ENCODE data around the gene HNRNPU. TPM values are rescaled to one million over a fixed set of nuclear protein-coding genes. Genes with fewer than 3 reads are reported as not detected.

The HNRNPU gene
- total RNA-seq, result 183 TPM
- long read RNA-seq, full-length matches to known transcripts, result 268 of 311 reads
- long read RNA-seq, partial matches to known transcripts, result 39 of 311 reads
- long read RNA-seq, other reads (novel, unspliced or antisense), result 4 of 311 reads

DNA sequence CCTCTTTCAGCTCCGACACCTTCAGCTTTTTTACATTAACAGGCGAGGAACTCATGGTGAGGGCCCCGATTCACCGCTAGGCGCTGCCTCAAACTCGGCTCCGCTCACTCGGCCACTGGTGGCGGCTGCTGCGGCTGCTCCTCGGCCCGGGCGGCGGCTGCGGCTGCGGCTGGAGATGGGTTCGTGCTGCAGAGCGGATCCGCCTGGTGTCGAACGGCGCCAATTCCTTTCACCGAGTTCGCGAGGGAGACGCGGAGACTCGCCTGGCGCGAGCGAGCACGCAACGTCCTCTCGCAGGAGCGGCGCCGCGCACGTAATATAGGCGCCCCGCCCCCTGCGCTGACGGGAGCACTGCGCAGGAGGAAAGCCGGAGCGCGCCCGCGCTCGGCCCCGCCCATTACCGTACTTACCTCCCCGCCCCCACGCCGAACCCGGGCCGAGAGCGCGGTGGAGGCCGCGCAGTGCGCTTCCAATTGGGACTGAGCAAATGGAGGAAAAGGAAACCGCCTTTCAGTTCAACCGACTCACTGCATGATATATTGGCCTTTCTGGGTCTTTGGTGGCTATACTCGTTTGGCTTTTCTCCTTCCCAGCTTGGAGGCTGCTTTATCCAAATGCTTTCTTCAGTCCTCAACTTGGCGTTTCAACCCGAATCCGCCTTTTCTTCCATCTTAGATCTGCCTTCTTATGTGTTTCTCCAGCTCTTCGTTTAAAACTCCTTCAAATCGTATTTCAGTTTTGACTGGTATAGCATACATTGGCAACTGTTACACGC is at the start of gene HNRNPU:
Gene HNRNPU, minus strand, starts transcription at position 291 of the 775 bp plus-strand sequence. Its CDS starts 236 bp downstream, at position 55.
- peak; percentile 91 for ATAC-seq
- intact Hi-C loops (cut with micrococcal nuclease), result no loop called here

DNA sequence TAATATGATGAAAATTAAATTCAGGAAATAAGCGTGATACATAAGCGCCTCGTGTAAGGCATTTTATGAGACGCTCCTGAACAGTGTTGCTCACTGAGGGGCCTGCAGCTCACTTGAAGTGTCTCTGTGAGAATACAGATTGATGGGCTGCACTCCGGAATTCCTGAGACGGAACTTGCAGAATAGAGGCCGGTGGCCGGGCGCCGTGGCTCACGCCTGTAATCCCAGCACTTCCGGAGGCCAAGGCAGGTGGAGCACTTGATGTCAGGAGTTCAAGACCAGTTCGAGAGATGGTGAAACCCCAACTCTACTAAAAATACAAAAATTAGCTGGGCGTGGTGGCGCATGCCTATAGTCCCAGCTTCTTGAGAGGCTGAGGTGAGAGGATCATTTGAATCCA is 49.5 kb upstream of the HNRNPU start:
- ATAC-seq, result no peak
- no peak for DNase-seq
- intact Hi-C loops (cut with micrococcal nuclease), result no loop called here

More for the DNA sequence above, at the start of gene HNRNPU:
- peak; percentile 99 for DNase-seq

DNA sequence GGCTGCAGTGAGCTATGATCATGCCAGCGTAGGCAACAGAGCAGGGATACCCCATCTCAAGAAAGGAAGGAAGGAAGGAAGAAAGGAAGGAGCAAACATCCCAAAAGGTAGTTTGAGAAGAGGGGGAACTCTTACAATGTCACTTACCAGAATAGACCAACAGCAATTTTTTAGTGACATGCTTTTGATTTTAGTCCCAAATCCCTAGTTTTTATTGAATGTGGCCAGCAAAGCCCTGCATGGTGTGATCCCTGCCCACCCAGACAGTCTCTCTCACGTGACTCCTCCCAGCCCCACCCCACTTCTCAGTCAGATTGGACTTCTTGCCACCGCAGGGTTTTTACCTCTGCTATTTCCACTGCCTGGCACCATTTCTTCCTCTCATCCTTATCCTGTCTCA is 39.8 kb upstream of the HNRNPU start:
- intact Hi-C loops (cut with micrococcal nuclease), result no loop called here
- ATAC-seq (no peak), DNase-seq (no peak)

GRCh38 chr1:244901400-244902015 is 37.2 kb upstream of the HNRNPU start:
- DNase-seq (no peak), ATAC-seq (no peak)
- intact Hi-C loops (cut with micrococcal nuclease), result no loop called here

DNA sequence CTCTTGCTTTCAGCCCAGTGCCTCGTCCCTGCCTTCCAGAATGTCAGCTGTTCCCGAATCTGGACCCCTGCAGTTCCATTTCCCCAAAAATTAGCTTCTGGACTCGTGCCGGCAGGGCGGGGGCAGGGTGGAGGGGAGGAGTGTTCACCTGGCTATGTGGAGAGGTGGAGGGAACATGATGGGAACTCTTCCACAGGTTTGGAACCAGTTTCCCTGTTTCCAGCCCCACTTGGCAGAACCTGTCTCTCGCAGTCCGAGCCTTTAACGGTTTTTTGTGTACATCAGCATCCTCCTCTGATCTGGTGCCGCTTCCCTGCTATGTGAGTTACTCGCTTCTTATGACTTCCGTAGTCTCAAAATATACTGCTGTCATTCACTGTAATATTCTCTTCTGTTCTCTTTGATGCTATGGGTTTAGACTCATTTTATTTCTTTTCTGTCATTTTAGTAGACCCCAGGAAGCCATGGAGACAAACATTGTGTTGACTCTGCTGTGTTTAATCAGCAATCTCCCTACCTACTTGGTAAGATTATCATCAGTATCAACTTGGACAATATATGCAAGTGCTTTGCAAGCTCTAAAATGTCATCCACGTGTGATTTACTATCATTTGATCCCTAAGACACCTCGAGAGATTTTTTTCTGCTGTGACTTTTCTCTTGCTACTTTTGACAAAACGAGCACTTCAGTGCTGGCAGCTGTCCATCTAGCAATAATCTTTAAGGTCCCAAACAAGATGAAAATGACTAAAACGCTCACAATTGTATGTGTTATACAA is 33.3 kb upstream of the HNRNPU start:
- no peak for ATAC-seq
- intact Hi-C loops (cut with micrococcal nuclease), result no loop called here
- no peak for DNase-seq

DNA sequence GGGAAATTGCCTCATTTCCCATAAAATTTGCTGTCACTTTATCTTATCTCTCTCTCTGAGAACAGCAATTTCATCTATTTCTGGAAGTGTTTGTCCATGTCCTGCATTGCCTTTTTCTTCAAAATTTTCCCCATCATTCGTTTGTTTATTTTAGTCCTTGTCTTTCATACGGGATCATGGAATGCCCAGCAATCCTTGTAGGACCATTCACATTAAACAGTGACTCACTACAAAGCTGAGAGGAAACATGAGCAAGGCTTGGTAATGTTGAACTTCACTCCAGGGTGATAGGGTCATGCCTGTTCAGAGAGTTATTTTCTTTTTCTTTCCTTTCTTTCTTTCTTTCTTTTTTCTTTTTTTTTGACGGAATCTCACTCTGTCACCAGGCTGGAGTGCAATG is 32.2 kb upstream of the HNRNPU start:
- ATAC-seq, result no peak
- no peak for DNase-seq
- intact Hi-C loops (cut with micrococcal nuclease), result no loop called here

GRCh38 chr1:244893836-244894235 is 29.5 kb upstream of the HNRNPU start:
- DNase-seq (no peak), ATAC-seq (no peak)
- intact Hi-C loops (cut with micrococcal nuclease), result no loop called here

- intact Hi-C loops (cut with micrococcal nuclease), result no loop called here
- DNase-seq (no peak), ATAC-seq (no peak)
These were observed 22.9 kb upstream of the HNRNPU start for GRCh38 chr1:244887281-244887680.

GRCh38 chr1:244881552-244882280 is 17.4 kb upstream of the HNRNPU start:
- no peak for ATAC-seq
- intact Hi-C loops (cut with micrococcal nuclease), result no loop called here
- no peak for DNase-seq

DNA sequence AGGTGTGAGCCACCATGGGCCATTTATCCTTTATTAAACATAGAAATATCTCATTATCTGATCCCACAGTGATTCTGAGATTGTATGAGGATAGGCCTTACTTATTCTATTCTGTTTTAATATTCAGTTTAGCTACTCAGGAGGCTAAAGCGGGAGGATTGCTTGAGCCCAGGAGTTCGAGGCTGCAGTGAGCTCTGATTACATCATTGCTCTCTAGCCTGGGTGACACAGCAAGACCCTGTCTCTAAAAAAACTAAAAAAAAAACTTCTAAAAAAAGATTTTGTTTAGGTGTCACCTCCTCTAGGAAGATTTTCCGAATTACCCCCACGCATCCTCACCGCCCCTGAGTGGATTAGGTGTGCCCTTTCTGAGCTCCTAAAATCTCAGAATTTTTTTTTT is 14.3 kb upstream of the HNRNPU start:
- intact Hi-C loops (cut with micrococcal nuclease), result no loop called here
- DNase-seq, result no peak
- ATAC-seq, result no peak

- intact Hi-C loops (cut with micrococcal nuclease), result no loop called here
- ATAC-seq (no peak), DNase-seq (no peak)
These were observed 12.0 kb upstream of the HNRNPU start for GRCh38 chr1:244876228-244876910.

- ATAC-seq (no peak), DNase-seq (no peak)
- intact Hi-C loops (cut with micrococcal nuclease), result no loop called here
These were observed 10.7 kb upstream of the HNRNPU start for GRCh38 chr1:244874974-244875579.

GRCh38 chr1:244869950-244870349 is 5.6 kb upstream of the HNRNPU start:
- ATAC-seq, result no peak
- intact Hi-C loops (cut with micrococcal nuclease), result no loop called here
- no peak for DNase-seq

DNA sequence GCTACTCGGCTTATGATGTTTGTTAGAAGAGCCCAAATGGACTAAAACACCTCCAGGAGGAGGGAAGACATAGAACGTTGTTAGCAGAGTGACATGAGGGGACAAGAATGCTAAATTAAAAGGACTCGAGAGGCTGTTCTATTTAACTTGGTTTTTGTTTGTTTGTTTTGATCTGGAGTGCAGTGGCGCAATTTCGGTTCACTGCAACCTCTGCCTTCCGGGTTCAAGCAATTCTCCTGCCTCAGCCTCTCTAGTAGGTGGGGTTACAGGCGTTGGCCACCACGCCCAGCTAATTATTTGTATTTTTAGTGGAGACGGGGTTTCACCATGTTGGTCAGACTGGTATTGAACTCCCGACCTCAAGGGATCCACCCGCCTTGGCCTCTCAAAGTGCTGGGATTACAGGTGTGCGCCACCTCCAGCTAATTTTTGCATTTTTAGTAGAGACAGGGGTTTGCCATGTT is 5.1 kb upstream of the HNRNPU start:
- intact Hi-C loops (cut with micrococcal nuclease), result no loop called here

DNA sequence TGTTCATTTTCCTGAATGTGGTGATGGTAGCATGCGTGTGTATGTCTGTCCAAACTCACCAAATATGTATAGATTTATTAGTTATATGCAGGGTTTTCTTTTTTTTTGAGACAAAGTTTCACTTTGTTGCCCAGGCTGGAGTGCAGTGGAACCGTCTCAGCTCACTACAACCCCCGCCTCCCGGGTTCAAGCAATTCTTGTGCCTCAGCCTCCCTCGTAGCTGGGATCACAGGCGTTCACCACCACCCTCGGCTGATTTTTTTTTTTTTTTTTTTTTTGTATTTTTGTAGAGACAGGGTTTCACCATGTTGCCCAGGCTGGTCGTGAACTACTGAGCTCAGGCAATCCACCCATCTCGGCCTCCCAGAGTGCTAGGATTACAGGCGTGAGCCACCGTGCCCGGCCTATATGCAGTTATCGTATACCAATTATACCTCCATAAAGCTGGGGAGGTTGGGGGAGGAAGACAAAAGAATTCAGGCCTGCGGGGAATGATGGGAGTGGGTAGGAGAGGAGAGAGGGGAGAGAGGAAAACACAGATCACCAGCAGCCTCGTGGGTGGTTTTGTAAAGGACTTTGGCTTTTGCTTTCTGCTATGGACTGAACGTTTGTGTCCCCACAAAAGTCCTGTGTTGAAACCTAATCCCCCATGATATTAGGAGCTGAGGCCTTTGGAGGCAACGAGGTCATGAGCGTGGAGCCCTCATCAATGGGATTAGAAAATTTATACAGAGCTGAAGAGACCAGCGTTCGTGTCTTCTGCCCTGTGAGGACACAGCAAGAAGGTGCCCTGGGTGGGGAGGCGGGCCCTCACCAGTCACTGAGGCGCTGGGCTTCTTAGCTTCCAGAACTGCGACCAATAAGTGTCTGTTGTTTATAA is 4.4 kb upstream of the HNRNPU start:
- ATAC-seq, result no peak
- DNase-seq, result no peak
- intact Hi-C loops (cut with micrococcal nuclease), result no loop called here

More for the DNA sequence above, 5.1 kb upstream of the HNRNPU start:
- DNase-seq (no peak), ATAC-seq (no peak)

- DNase-seq (no peak), ATAC-seq (no peak)
- intact Hi-C loops (cut with micrococcal nuclease), result no loop called here
These were observed 2.0 kb upstream of the HNRNPU start for GRCh38 chr1:244866355-244866754.

- intact Hi-C loops (cut with micrococcal nuclease), result no loop called here
- ATAC-seq, result no peak
- no peak for DNase-seq
These were observed 1.5 kb upstream of the HNRNPU start for GRCh38 chr1:244865820-244866219.
